GM12872 (cell line): ENCODE results near the gene FBLIM1.

Experiments
- TF ChIP-seq, protein P1 (sequence below): IDR thresholded peaks from 3 replicates; pipeline ENCODE4 v1.5.1; 2011; ENCODE audit warnings: low read depth, mild to moderate bottlenecking, low read length, moderate library complexity; ENCODE audit not compliant: insufficient read depth

The FBLIM1 gene

DNA sequence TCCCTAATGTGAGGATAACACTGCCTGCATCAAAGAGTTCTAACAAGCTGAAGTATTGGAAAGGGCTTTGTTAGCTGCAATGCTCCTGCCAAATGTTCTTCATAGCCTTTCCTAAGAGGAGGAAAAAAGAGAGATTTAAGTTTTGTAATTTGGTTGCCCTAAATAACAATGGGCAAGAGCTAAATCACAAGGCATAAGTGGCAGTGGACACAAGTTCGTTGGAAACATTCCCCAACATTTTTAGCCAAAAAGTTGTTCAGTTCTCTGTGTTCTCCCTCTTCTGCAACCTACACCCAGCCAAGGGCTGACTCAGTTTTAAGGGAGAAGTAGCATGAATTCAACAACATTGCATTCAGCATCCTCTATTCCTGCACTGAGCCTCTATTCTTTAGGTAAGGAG, 51.5 kb downstream of the FBLIM1 start:
- TF ChIP-seq, protein P1, sequence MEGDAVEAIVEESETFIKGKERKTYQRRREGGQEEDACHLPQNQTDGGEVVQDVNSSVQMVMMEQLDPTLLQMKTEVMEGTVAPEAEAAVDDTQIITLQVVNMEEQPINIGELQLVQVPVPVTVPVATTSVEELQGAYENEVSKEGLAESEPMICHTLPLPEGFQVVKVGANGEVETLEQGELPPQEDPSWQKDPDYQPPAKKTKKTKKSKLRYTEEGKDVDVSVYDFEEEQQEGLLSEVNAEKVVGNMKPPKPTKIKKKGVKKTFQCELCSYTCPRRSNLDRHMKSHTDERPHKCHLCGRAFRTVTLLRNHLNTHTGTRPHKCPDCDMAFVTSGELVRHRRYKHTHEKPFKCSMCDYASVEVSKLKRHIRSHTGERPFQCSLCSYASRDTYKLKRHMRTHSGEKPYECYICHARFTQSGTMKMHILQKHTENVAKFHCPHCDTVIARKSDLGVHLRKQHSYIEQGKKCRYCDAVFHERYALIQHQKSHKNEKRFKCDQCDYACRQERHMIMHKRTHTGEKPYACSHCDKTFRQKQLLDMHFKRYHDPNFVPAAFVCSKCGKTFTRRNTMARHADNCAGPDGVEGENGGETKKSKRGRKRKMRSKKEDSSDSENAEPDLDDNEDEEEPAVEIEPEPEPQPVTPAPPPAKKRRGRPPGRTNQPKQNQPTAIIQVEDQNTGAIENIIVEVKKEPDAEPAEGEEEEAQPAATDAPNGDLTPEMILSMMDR: no peak

DNA sequence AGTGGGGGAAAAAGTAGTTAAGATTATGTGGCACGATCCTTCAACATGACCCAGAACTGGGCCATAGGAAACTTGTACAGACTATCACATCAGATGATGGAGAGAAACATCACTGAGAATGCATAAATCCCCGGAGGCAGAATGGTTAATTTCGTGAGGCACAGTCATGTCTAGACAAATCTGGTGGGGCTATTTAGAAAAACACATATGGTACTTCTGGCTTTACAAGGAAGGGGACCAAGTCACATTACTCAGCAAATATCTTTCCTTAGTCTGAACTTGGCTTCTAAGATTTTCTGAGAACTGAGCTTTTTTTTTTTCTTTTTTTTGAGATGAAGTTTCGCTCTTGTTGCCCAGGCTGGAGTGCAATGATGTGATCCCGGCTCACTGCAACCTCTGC, 58.1 kb downstream of the FBLIM1 start:
- TF ChIP-seq, protein P1: no peak

DNA sequence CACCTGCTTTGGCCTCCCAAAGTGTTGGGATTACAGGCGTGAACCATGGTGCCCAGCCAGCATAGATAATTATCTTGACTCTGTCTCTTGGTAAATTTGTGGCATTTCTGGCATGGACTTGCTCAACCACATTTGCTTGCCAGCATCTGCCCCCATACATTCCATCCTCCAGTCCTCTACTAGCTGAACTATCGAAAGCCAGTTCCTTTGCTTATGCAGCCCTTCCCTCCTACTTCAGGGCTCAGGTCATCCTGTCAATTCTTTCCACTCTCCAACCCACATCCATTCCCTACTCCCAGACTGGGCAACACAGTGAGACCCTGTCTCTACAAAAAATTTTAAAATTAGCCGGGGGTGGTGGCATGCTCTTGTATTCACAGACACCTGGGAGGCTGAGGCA, 61.9 kb downstream of the FBLIM1 start:
- TF ChIP-seq, protein P1: no peak

DNA sequence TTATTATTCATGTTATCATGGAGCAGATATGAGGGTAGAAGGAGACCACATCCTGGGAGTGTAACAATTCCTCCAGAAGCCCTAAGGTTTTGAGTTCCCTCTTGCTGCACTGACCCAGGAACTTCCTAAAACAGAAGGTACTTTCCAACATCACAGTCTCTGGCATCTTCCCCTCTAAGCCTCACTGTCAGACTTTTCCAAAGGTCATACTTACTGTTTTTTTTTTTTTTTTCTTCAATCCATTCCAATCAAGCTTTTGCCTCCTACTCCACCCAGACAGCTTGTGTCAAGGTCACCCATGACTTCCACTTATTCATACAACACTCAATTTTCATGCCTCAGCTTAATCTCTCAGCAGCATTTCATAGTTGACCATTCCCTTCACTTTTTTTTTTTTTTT, 67.2 kb downstream of the FBLIM1 start:
- TF ChIP-seq, protein P1: no peak

DNA sequence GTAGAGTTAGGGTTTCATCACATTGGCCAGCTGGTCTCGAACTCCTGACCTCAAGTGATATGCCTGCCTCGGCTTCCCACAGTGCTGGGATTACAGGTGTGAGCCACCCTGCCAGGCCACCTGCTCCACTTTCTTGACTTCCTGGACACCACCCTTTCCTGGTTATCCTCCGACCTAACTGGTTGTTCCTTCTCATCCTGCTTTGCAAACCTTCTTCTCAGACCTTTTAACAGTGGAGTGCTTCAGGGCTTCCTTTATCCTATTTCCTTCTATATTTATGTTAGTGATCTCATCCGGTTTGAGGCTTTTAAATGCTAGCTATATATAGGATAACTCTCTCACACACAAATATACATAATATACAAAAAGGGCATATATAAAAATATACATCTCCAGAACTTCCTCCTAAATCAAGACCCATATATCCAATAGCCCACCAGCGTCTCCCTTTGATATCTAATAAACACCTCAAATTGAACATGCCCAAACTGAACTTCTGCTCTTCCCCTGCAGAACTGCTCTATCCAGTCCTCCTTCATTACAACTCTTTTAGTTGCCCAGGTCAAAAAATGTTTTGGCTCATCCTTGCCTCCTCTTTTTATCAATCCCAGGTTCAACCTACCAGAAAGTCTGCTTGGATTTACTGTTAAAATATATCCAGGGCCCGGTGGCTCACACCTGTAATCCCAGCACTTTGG, 68.4 kb downstream of the FBLIM1 start:
- TF ChIP-seq, protein P1: no peak

DNA sequence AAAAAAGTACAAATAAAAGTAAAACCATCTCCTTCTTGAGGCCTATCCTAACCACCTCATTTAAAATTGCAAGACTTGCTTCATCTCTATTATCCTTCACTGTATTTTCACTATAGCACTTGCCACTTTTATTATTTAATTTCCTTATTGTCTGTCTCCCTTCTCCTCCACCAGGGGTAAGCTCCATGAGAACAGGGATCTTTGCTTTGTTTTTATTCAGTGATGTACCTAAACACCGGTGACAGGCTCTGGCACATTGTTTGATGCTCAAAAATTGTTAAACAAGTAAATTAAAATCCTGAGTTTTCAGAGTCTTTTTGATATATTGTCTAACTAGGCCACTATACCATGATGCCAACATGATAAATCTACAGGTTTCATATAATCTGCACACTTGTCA, 71.7 kb downstream of the FBLIM1 start:
- TF ChIP-seq, protein P1: no peak

DNA sequence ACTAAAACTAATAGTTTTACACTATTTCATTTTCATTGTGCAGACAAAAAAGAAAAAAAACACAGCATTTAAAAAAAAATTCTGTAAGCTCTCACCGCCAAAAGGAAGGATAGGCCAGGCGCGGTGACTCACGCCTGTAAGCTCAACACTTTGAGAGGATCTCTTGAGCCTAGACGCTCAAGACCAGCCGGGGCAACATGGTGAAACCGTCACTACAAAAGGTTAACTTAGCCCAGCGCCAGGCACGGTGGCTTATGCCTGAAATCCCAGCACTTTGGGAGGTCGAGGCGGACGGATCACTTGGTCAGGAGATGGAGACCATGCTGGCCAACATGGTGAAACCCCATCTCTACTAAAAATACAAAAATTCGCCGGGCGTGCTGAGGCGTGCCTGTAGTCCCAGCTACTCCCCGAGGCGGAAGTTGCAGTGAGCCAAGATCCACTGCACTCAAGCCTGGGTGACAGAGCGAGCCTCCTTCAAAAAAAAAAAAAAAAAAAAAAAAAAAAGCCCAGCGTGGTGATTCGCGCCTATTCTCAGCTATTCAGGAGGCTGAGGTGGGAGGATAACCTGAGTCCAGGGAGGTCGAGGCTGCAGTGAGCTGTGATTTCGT, 74.6 kb downstream of the FBLIM1 start:
- TF ChIP-seq, protein P1: no peak
